HFFc6 (cell line): ENCODE data around the gene GP2. TPM values are rescaled to one million over a fixed set of nuclear protein-coding genes. Genes with fewer than 3 reads are reported as not detected.

Experiments used
- DNase-seq: peaks from one replicate; pipeline ENCODE4 v3.0.0-alpha.2; 2018
- H3K27ac Mint-ChIP-seq: 2 replicates; pipeline ENCODE4 v1.8.0; 2020; ENCODE audit warnings: mild to moderate bottlenecking, mixed read lengths
- H3K27me3 Mint-ChIP-seq: 2 replicates; pipeline ENCODE4 v1.8.0; 2021; ENCODE audit warnings: mild to moderate bottlenecking, moderate library complexity, mixed read lengths; ENCODE audit not compliant: insufficient read depth
- H3K36me3 Mint-ChIP-seq: 2 replicates; pipeline ENCODE4 v1.8.0; 2021; ENCODE audit warnings: low read depth, mixed read lengths
- H3K4me1 Mint-ChIP-seq: 2 replicates; pipeline ENCODE4 v1.8.0; 2020; ENCODE audit warnings: low read depth, mixed read lengths
- H3K4me3 Mint-ChIP-seq: 2 replicates; pipeline ENCODE4 v1.8.0; 2020; ENCODE audit warnings: mild to moderate bottlenecking, moderate library complexity, mixed read lengths
- H3K9me3 Mint-ChIP-seq: 2 replicates; pipeline ENCODE4 v1.8.0; 2020; ENCODE audit warnings: mild to moderate bottlenecking, mixed read lengths
- total RNA-seq, 6 experiments: library from RNA; stranded (reverse); fragmentation: NEBNext Ultra II Directional; extraction: Animal tissue kit (Norgen Biotek cat#: 25700); gene quantifications; 2 replicates in 1 of 6; 3 replicates in 5 of 6; pipeline ENCODE4 v1.2.3, GENCODE V29; 2021
- TF ChIP-seq, protein P1 (sequence below): fragments of 200-600 bp; sonication (generic); IDR thresholded peaks from 2 replicates; pipeline ENCODE4 v1.5.0; 2021; ENCODE audit warnings: antibody characterized with exemption, mild to moderate bottlenecking

GP2 gene
- total RNA-seq, 6 experiments from 2014 or later, result not detected

DNA sequence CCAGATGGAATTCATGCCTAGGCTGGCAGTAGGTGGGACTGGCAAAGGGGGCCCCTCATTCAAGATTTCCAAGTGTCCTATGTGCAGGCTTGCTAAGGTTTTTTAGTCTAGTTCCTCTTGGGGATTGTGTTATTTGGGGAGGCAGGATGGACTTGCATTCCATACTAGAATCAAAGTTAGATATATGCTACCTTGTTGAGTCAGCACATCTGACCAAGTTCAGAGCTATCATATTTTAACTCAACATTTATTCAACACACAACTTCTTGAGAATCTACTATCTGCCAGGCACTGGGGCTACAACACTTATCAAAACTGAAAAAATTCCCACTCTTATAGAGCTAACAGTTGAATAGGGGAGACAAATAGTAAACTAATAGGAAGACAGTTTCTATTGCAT is 6.7 kb downstream of the GP2 start:
- Mint-ChIP-seq H3K4me1 (no peaks in the 10 kb centered on the region), H3K4me3 (no peak overlapping the region), H3K9me3 (peaks cover 36% of the 10 kb centered on the region), H3K27me3 (no peaks in the 10 kb centered on the region), H3K27ac (no peak overlapping the region), H3K36me3 (no peaks in the 10 kb centered on the region)
- no peak for DNase-seq
- TF ChIP-seq, protein P1, sequence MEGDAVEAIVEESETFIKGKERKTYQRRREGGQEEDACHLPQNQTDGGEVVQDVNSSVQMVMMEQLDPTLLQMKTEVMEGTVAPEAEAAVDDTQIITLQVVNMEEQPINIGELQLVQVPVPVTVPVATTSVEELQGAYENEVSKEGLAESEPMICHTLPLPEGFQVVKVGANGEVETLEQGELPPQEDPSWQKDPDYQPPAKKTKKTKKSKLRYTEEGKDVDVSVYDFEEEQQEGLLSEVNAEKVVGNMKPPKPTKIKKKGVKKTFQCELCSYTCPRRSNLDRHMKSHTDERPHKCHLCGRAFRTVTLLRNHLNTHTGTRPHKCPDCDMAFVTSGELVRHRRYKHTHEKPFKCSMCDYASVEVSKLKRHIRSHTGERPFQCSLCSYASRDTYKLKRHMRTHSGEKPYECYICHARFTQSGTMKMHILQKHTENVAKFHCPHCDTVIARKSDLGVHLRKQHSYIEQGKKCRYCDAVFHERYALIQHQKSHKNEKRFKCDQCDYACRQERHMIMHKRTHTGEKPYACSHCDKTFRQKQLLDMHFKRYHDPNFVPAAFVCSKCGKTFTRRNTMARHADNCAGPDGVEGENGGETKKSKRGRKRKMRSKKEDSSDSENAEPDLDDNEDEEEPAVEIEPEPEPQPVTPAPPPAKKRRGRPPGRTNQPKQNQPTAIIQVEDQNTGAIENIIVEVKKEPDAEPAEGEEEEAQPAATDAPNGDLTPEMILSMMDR, result no peak

DNA sequence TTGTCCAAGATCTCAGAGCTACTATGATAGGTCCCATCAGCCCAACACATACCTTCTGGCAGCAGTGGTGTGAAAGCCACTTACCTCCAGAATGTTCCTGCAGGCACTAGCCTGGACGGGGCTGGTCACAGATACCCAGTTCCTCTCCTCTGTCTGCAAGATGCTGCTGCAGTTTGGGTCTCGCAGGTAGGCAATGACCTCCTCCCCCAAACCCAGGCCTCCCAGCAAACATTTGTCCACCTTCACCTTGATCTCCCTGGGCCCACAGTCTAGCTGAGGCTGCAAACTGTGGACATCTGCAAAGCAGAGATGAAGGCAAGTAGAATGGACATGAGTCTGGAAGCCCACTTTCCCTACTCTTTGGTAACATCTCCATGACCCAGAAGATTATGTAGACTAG is 7.1 kb downstream of the GP2 start:
- Mint-ChIP-seq H3K36me3 (no peaks in the 10 kb centered on the region), H3K4me3 (no peak overlapping the region)
- TF ChIP-seq, protein P1, result no peak

DNA sequence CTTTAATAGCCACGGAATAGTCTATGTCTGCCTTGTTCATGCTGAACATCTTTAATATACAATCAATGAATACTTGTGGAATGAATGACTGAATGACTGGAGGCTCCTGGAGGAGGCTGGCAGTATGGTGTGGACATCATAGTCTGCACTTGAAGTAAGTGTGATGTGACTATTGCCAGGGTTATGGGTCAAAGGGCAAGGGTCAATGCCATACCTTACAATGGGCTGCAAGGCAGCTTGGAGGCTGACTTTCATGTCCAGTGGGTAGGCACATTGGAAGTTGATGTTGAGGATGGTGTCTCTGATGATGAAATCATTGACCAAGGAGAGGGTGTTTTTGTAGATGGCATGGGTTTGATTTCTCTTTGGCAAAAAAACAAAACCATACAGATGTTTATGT is 7.9 kb downstream of the GP2 start:
- no peak overlapping the region for H3K27ac Mint-ChIP-seq
- H3K4me1 Mint-ChIP-seq, result no peaks in the 10 kb centered on the region
- no peak for DNase-seq
- H3K9me3 Mint-ChIP-seq, result peaks cover 32% of the 10 kb centered on the region
- H3K4me3 Mint-ChIP-seq, result no peak overlapping the region
- TF ChIP-seq, protein P1, result no peak
- no peaks in the 10 kb centered on the region for H3K27me3 Mint-ChIP-seq
- no peaks in the 10 kb centered on the region for H3K36me3 Mint-ChIP-seq

More for the DNA sequence above, 7.1 kb downstream of the GP2 start:
- no peaks in the 10 kb centered on the region for H3K27me3 Mint-ChIP-seq
- no peak for DNase-seq
- H3K4me1 Mint-ChIP-seq, result no peaks in the 10 kb centered on the region
- peaks cover 36% of the 10 kb centered on the region for H3K9me3 Mint-ChIP-seq
- no peak overlapping the region for H3K27ac Mint-ChIP-seq

DNA sequence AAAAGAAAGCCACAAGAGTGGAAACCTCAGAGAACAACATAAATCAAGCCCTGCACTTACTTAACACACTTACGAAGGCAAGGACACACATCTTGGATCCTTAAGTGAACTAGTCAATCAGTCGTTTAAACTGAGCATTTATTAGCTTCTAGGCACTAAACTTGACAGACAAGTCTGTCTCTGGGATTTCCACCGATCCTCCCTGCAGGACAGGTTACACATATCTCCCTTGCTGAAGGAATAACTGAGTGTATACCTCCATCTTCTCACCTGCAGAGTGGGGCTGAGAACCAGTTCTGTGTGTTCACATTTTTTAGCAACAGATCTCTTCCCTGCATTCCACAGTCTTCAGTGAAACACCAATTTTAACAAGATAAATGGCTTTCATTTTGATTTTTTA is 8.9 kb downstream of the GP2 start:
- peaks cover 35% of the 10 kb centered on the region for H3K9me3 Mint-ChIP-seq
- H3K27me3 Mint-ChIP-seq, result no peaks in the 10 kb centered on the region
- TF ChIP-seq, protein P1, result no peak
- no peaks in the 10 kb centered on the region for H3K36me3 Mint-ChIP-seq
- H3K4me1 Mint-ChIP-seq, result no peaks in the 10 kb centered on the region
- no peak overlapping the region for H3K27ac Mint-ChIP-seq
- H3K4me3 Mint-ChIP-seq, result no peak overlapping the region
- no peak for DNase-seq

DNA sequence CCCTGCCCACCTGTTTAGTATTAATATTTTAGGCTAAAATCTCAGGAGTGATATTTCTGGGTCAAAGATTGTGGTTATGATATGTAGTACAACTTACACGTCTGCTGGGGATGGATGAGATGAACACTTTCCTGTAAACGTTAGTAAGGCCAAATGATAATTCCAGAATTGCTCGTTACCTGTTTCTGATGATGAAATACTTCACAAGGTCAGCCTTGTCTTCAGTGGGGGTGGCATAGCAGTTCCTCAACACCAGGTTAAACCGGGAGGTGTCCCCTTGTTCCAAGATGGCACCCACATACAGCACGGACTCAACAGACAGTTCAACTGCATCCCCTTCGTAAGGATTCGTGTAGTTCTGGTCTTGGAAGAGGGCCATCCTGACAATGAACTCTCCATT is 9.3 kb downstream of the GP2 start:
- H3K27ac Mint-ChIP-seq, result no peak overlapping the region
- no peaks in the 10 kb centered on the region for H3K27me3 Mint-ChIP-seq
- peaks cover 38% of the 10 kb centered on the region for H3K9me3 Mint-ChIP-seq
- no peaks in the 10 kb centered on the region for H3K36me3 Mint-ChIP-seq
- no peak for DNase-seq
- TF ChIP-seq, protein P1, result no peak
- H3K4me1 Mint-ChIP-seq, result no peaks in the 10 kb centered on the region
- H3K4me3 Mint-ChIP-seq, result no peak overlapping the region

DNA sequence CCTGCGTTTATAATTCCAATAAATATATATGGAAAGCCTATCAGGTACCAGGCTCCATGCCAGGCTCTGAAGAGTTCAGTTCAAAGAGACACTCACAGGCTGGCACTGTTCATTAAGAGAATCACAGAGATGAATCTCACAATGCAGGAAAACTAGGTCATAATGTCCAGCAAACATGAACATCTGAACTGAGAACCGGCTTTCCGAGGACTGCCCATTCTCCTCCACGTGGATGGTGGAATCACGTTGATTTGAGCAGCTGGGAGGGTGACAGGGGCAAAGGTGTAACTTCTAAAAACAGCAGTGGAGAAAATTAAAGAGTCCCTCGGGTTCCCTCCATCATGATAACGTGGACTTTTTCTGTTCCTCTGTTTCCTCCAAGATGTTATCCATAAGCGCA is 10.2 kb downstream of the GP2 start:
- DNase-seq, result no peak
- Mint-ChIP-seq H3K27me3 (no peaks in the 10 kb centered on the region), H3K4me1 (no peaks in the 10 kb centered on the region), H3K9me3 (peaks cover 36% of the 10 kb centered on the region), H3K27ac (no peak overlapping the region), H3K4me3 (no peak overlapping the region), H3K36me3 (no peaks in the 10 kb centered on the region)
- TF ChIP-seq, protein P1, result no peak
